Lower leg skin (tissue), 4 donors: ENCODE measurements around the gene LMBR1L. TPM values are rescaled to one million over a fixed set of nuclear protein-coding genes. Genes with fewer than 3 reads are reported as not detected.

Experiments used
- DNase-seq, 2 donors: peaks; one replicate each; pipeline ENCODE4 v3.0.0-alpha.2; 2019; ENCODE audit warnings: low spot score in 2 of 2
- H3K4me3 ChIP-seq: fragments of 200-600 bp; sonication (generic); 2 replicates; pipeline ENCODE4 v1.5.1; 2017; ENCODE audit warnings: mild to moderate bottlenecking, low read depth; ENCODE audit not compliant: poor library complexity, severe bottlenecking
- CTCF ChIP-seq, 3 donors: fragments of 450-650 bp; IDR thresholded peaks; one replicate each; pipeline ENCODE4 v1.5.1; 2016; ENCODE audit warnings: antibody characterized with exemption in 3 of 3, mild to moderate bottlenecking in 3 of 3, moderate library complexity in 2 of 3
- POLR2A ChIP-seq, 2 donors: fragments of 450-650 bp; IDR thresholded peaks; one replicate each; pipeline ENCODE4 v1.6.1; 2016 to 2017; ENCODE audit warnings: antibody characterized with exemption in 2 of 2, mild to moderate bottlenecking in 1 of 2, moderate library complexity in 1 of 2
- WGBS, 2 donors: methylation state at CpG; one replicate each; pipeline ENCODE4 v1.1.5; 2018; 5-methylcytosine and 5-hydroxymethylcytosine counted together
- intact Hi-C: fragments of 100-400 bp; cut with DNase I; formaldehyde crosslinking; loops from one replicate; pipeline ENCODE4 v1.15.0; 2023; ENCODE audit warnings: low total_unique reads
- total RNA-seq, 4 donors: library from RNA; depleted of rRNA; stranded (reverse); fragments of >200 nt; gene quantifications; one replicate each; pipeline ENCODE4 v1.1.0, GENCODE V29; 2016

LMBR1L gene
- total RNA-seq, 4 donors from 2014 or later = 39.7 to 129 (median 49.4) TPM

GRCh38 chr12:49059299-49060171, 51.1 kb downstream of the LMBR1L start:
- 1% methylated on average over 22 to 48 of the region's 70 CpGs for WGBS, 2 donors
- DNase-seq = peak in 1 of 2 donors; percentile 89
- TF ChIP-seq POLR2A (IDR thresholded peaks at IDR 0.05) (no peak), CTCF (IDR thresholded peaks at IDR 0.05) (no peak)
- intact Hi-C loops = no loop called here
- H3K4me3 ChIP-seq = peak overlapping the region; percentile 96

- WGBS, 2 donors = 0% methylated on average over 1 of the region's 1 CpG
- intact Hi-C loops = no loop called here
- no peak for TF ChIP-seq POLR2A (IDR thresholded peaks at IDR 0.05)
- DNase-seq = no peak
- H3K4me3 ChIP-seq = peak overlapping the region; percentile 96
Measured at GRCh38 chr12:49059045-49059298, 51.7 kb downstream of the LMBR1L start.

GRCh38 chr12:49058366-49059044, 52.1 kb downstream of the LMBR1L start:
- TF ChIP-seq POLR2A (IDR thresholded peaks at IDR 0.05) = no peak
- TF ChIP-seq CTCF (IDR thresholded peaks at IDR 0.05) = no peak
- 3 to 6% methylated on average over 5 of the region's 5 CpGs for WGBS, 2 donors

DNA sequence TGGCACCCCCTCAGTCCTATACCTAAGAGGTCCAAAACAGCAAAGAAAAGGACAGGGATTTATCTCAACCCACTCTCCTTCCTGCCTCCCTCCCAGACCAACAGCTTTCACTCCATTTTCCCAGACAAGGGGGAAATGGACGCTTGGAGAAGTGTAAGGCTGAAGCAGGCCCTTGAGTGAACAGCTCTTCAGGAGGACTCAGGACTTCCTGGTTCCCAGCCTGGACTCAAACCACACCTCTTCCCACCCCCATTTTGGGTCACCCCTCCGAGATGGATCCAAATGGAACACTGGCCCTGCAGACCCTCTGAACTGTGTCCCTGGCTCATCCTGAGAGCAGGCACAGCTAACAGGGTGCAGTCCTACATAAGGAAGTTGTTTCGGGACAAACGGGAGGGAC, 52.8 kb downstream of the LMBR1L start:
- 0 to 2% methylated on average over 4 of the region's 4 CpGs for WGBS, 2 donors

More at GRCh38 chr12:49058366-49059044, 52.1 kb downstream of the LMBR1L start:
- DNase-seq = no peak
- intact Hi-C loops = no loop called here
- peak overlapping the region; percentile 7 for H3K4me3 ChIP-seq

DNA sequence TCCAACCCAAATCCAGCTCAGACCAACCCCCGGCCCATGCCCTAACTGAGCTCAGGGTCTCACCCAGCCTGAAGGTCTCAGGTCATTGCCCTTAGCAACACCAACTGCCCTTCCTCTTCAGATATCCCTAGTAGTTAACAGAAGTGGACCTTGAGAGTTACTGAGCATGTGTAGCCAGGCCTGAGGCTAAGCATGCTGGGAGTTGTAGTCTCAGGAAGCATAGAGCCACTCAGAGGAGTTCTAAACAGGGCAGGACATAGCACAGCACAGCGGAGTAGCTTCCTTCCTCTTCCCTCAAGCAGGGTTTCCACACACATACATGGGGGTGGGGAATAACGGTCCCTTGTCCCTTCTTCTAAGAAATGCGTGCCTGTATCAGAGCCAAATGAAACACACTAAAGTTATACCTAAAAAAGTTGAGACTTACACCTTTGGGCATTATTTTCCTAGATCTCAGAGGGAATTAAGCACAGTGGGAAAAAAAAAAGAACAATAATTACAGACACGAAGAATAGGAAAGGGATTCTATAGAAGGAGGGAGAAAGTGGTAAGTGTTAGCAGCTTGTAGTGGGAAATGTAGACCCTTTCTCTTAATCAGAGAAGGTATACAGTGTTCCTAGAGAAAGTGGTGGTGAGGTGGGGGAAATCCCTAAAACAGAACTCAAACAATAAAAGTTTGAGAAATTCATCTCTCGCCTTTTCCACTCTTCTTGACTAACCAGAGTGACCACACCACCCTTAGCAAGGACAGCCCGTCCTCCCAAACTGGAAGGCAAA, 54.5 kb downstream of the LMBR1L start:
- WGBS, 2 donors = 32 to 33% methylated on average over 7 of the region's 7 CpGs
- intact Hi-C loops = no loop called here
- H3K4me3 ChIP-seq = no peak overlapping the region
- peak in 1 of 2 donors; percentile 82 for DNase-seq
- TF ChIP-seq CTCF (IDR thresholded peaks at IDR 0.05) = no peak
- no peak for TF ChIP-seq POLR2A (IDR thresholded peaks at IDR 0.05)

More for the DNA sequence above, 52.8 kb downstream of the LMBR1L start:
- intact Hi-C loops = no loop called here
- TF ChIP-seq POLR2A (IDR thresholded peaks at IDR 0.05) = no peak
- H3K4me3 ChIP-seq = peak overlapping the region; percentile 17
- DNase-seq = no peak

- no peak overlapping the region for H3K4me3 ChIP-seq
- intact Hi-C loops = no loop called here
Measured at GRCh38 chr12:49055092-49055491, 55.6 kb downstream of the LMBR1L start.

More at GRCh38 chr12:49055092-49055491, 55.6 kb downstream of the LMBR1L start:
- no peak for DNase-seq
- TF ChIP-seq CTCF (IDR thresholded peaks at IDR 0.05) (no peak), POLR2A (IDR thresholded peaks at IDR 0.05) (no peak)
- 86% methylated on average over 4 of the region's 4 CpGs for WGBS, 2 donors
